GM12878 (cell line): ENCODE data around the gene SFT2D2. TPM values are rescaled to one million over a fixed set of nuclear protein-coding genes. Genes with fewer than 3 reads are reported as not detected.

ENCODE experiments used
- ATAC-seq: fragments of 200-7000 bp; cut with Tn5 transposase; 3 replicates; pipeline ENCODE4 v1.9.1; 2020; ENCODE audit warnings: mild to moderate bottlenecking, moderate library complexity
- BruUV-seq: library from RNA; stranded (reverse); fragments of 400-500 nt; replicated peaks from 2 replicates; lab custom pipeline; 2021; lab: Mats Ljungman, UMichigan
- CTCF ChIA-PET: fragments of 300-600 bp; sonication (Branson Sonifier 250); formaldehyde crosslinking; extraction: SDS; loops from one replicate; lab custom pipeline; 2021; ENCODE audit warnings: inconsistent platforms; lab: Yijun Ruan, JAX
- POLR2A ChIA-PET: fragments of 350-600 bp; formaldehyde crosslinking; extraction: SDS; loops from one replicate; lab custom pipeline; 2021; ENCODE audit warnings: inconsistent platforms; lab: Charles Lee
- RAD21 ChIA-PET: fragments of 300-600 bp; sonication (Branson Sonifier 250); formaldehyde crosslinking; loops from one replicate; lab custom pipeline; 2023; ENCODE audit warnings: antibody characterized with exemption; ENCODE audit not compliant: unreplicated experiment; lab: Charles Lee
- SMC1A ChIA-PET: fragments of 300-600 bp; sonication (Branson Sonifier 250); formaldehyde crosslinking; loops from one replicate; lab custom pipeline; 2023; ENCODE audit not compliant: unreplicated experiment, uncharacterized antibody; lab: Charles Lee
- DNase-seq: peaks from one replicate; pipeline ENCODE4 v3.0.0-alpha.2; 2011; ENCODE audit warnings: low read depth, low spot score
- FAIRE-seq: peaks from 3 replicates; lab custom pipeline; 2011; peaks lifted over from hg19 to GRCh38; lab: Jason Lieb, UNC
- H2AFZ ChIP-seq: 2 replicates; pipeline ENCODE4 v1.6.0; 2011; ENCODE audit warnings: low read depth, low read length, control low read depth; ENCODE audit not compliant: control insufficient read depth
- H3K27ac ChIP-seq: 2 replicates; pipeline ENCODE4 v1.5.1; 2011; ENCODE audit warnings: control low read depth; ENCODE audit not compliant: control insufficient read depth, insufficient read depth
- H3K27me3 ChIP-seq, 2 experiments: replicated peaks in 1 of 2; 2 replicates each; pipeline versions ENCODE4 v1.6.0 to v1.6.1; 2011; ENCODE audit warnings: low read length in 1 of 2; ENCODE audit not compliant: control insufficient read depth in 2 of 2, insufficient read depth in 2 of 2
- H3K36me3 ChIP-seq, 2 experiments: 2 replicates each; pipeline ENCODE4 v1.5.1; 2011; ENCODE audit warnings: low read length in 1 of 2; ENCODE audit not compliant: control insufficient read depth in 2 of 2, insufficient read depth in 2 of 2
- H3K4me1 ChIP-seq: 2 replicates; pipeline ENCODE4 v1.6.1; 2011; ENCODE audit warnings: mild to moderate bottlenecking, low read length, moderate library complexity, mixed read lengths; ENCODE audit not compliant: control insufficient read depth, insufficient read depth
- H3K4me2 ChIP-seq: 2 replicates; pipeline ENCODE4 v1.6.0; 2011; ENCODE audit warnings: control low read depth; ENCODE audit not compliant: control insufficient read depth, insufficient read depth
- H3K4me3 ChIP-seq: fragments of 200-600 bp; sonication (generic); 2 replicates; pipeline ENCODE4 v1.5.1; 2016
- H3K79me2 ChIP-seq: 2 replicates; pipeline ENCODE4 v1.6.0; 2011; ENCODE audit warnings: low read length; ENCODE audit not compliant: control insufficient read depth, insufficient read depth
- H3K9ac ChIP-seq: 2 replicates; pipeline ENCODE4 v1.8.0; 2011; ENCODE audit warnings: low read length, control low read depth, mixed read lengths; ENCODE audit not compliant: control insufficient read depth, insufficient read depth
- H3K9me3 ChIP-seq: replicated peaks from 3 replicates; pipeline ENCODE4 v1.5.1; 2011; ENCODE audit warnings: mild to moderate bottlenecking, low read length; ENCODE audit not compliant: control insufficient read depth, insufficient read depth
- H4K20me1 ChIP-seq: 2 replicates; pipeline ENCODE4 v1.6.0; 2011; ENCODE audit not compliant: control insufficient read depth, insufficient read depth
- EED ChIP-seq: sonication (generic); IDR thresholded peaks from 2 replicates; pipeline ENCODE4 v1.6.1; 2016; ENCODE audit warnings: antibody characterized with exemption, low read depth
- EP300 ChIP-seq, 2 experiments: fragments of 150-350 bp in 1 of 2; IDR thresholded peaks; 2 replicates each; pipeline ENCODE4 v1.6.1; 2011 to 2012; ENCODE audit warnings: low read depth in 2 of 2, low read length in 2 of 2, borderline replicate concordance in 1 of 2, improper control_type of control experiment in 1 of 2, inconsistent platforms in 1 of 2; ENCODE audit not compliant: control insufficient read depth in 1 of 2
- FOS ChIP-seq: IDR thresholded peaks from 3 replicates; pipeline ENCODE4 v1.6.1; 2011; ENCODE audit warnings: borderline replicate concordance; ENCODE audit not compliant: insufficient read length; ENCODE audit errors: extremely low read depth
- HDAC2 ChIP-seq: fragments of 200-600 bp; sonication (generic); IDR thresholded peaks from 2 replicates; pipeline ENCODE4 v1.6.1; 2017
- IRF4 ChIP-seq: IDR thresholded peaks from 2 replicates; pipeline ENCODE4 v1.6.1; 2011; ENCODE audit warnings: low read depth, low read length
- NBN ChIP-seq: fragments of 450-650 bp; IDR thresholded peaks from 2 replicates; pipeline ENCODE4 v1.6.1; 2016
- NFYB ChIP-seq: IDR thresholded peaks from 2 replicates; pipeline ENCODE4 v1.6.1; 2011; ENCODE audit warnings: low read depth, mild to moderate bottlenecking, low read length, improper control_type of control experiment, moderate library complexity; ENCODE audit not compliant: insufficient read depth
- NRF1 ChIP-seq: conservative IDR thresholded peaks from 2 replicates; pipeline ENCODE4 v1.6.1; 2011; ENCODE audit warnings: mild to moderate bottlenecking, low read depth, low read length, improper control_type of control experiment
- POLR2AphosphoS2 ChIP-seq: IDR thresholded peaks from 2 replicates; pipeline ENCODE4 v1.6.1; 2011; ENCODE audit warnings: low read depth, mild to moderate bottlenecking, low read length, improper control_type of control experiment, moderate library complexity
- POLR2AphosphoS5 ChIP-seq: IDR thresholded peaks from 2 replicates; pipeline ENCODE4 v1.6.1; 2011; ENCODE audit warnings: mild to moderate bottlenecking, low read length, inconsistent platforms
- RAD21 ChIP-seq: IDR thresholded peaks from 2 replicates; pipeline ENCODE4 v1.6.1; 2011; ENCODE audit warnings: mild to moderate bottlenecking, low read depth, low read length, moderate library complexity; ENCODE audit not compliant: insufficient read depth
- RAD51 ChIP-seq: fragments of 450-650 bp; IDR thresholded peaks from 2 replicates; pipeline ENCODE4 v1.6.1; 2016; ENCODE audit warnings: moderate library complexity, mild to moderate bottlenecking, inconsistent platforms
- RFX5 ChIP-seq: IDR thresholded peaks from 2 replicates; pipeline ENCODE4 v1.6.1; 2011; ENCODE audit warnings: low read depth, low read length, improper control_type of control experiment
- SMC3 ChIP-seq: IDR thresholded peaks from 2 replicates; pipeline ENCODE4 v1.6.1; 2011; ENCODE audit warnings: low read length, improper control_type of control experiment, borderline replicate concordance
- ZZZ3 ChIP-seq: IDR thresholded peaks from 2 replicates; pipeline ENCODE4 v1.6.1; 2011; ENCODE audit warnings: low read depth; ENCODE audit not compliant: control insufficient read depth, insufficient read length
- WGBS: methylation state at CpG from one replicate; pipeline ENCODE4 v1.1.6; 2016; ENCODE audit warnings: low lambda C conversion rate; ENCODE audit not compliant: insufficient replicate concordance, insufficient coverage; ENCODE audit errors: missing lambda C conversion rate; 5-methylcytosine and 5-hydroxymethylcytosine counted together
- in situ Hi-C: fragments of 300-500 bp; cut with MboI; formaldehyde crosslinking; loops from 9 replicates; pipeline ENCODE4 v1.14.3; 2018; ENCODE audit warnings: mixed read lengths
- intact Hi-C: fragments of 100-400 bp; cut with micrococcal nuclease; formaldehyde crosslinking; loops from one replicate; pipeline ENCODE4 v1.14.2; 2022; ENCODE audit not compliant: unreplicated experiment
- polyA plus RNA-seq, 11 experiments: library from polyadenylated mRNA; depleted of rRNA in 4 of 11; unstranded in 6 of 11; stranded (reverse) in 5 of 11; fragments of >200 nt; fragmentation: Nextera tagmentation in 4 of 11; fragmentation: Illumina TruSeq in 1 of 11; extraction: Ambion mirVana in 4 of 11; extraction: Trizol in 1 of 11; gene quantifications; 1 replicate in 1 of 11; 2 replicates in 10 of 11; pipeline versions ENCODE4 v1.2.1 to v1.2.3, GENCODE V29; 2011 to 2016; ENCODE audit warnings: inconsistent platforms in 2 of 11, missing spikeins in 2 of 11, low read depth in 1 of 11
- total RNA-seq, 4 experiments: library from RNA; depleted of rRNA in 3 of 4; stranded (reverse); fragments of >200 nt in 3 of 4; fragmentation: Illumina TruSeq in 1 of 4; extraction: Trizol in 1 of 4; gene quantifications; 2 replicates each; pipeline versions ENCODE4 v1.2.1 to v1.2.3, GENCODE V29; 2013 to 2021
- TF ChIP-seq, protein P1 (sequence below): fragments of 450-650 bp; IDR thresholded peaks from 2 replicates; pipeline ENCODE4 v1.6.1; 2017; ENCODE audit warnings: low read depth, mild to moderate bottlenecking, moderate library complexity
- TF ChIP-seq, protein P2 (sequence below): fragments of 450-650 bp; IDR thresholded peaks from 2 replicates; pipeline ENCODE4 v1.6.1; 2017; ENCODE audit warnings: antibody characterized with exemption, mild to moderate bottlenecking, moderate library complexity

The SFT2D2 gene
- total and polyA plus RNA-seq, 10 of the 15 experiments (the other 5 are each of a cell fraction or from before 2014, with no cell fraction given), result 5.6 to 49.6 (median 24.9) TPM

DNA sequence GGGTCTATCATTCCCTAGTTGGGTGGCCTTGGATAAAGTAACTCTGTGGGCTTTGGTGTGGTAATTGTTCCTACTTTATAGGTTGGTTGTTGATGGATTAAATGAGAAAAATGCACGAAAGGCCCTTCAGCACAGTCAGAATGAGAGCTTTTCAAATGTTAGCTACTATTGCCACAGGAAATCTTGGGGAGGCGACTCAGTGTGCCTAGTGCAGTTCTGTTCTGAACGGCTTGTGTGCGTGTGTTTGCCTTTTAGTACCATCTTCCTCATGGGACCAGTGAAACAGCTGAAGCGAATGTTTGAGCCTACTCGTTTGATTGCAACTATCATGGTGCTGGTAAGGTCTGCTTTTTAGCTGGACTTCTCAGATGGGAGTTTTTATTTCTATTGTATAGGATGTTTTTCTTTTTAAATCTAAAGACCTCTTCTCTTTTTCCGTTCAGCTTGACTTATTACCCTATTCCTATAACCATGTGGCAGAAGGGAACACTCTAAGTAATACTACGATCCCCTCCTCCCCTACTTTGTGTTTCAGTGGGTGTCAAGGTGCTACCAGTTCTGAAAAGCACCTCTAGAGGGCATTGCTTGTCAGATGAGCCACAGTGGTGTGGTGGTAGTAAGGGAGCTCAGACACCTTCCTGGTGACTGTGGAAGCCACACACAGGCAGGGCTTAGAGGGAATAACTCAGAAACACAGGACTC lies 9.2 kb downstream of the SFT2D2 start:
- FAIRE-seq (peak; percentile 80), DNase-seq (no peak), ATAC-seq (peak; percentile 98)
- Histone ChIP-seq H3K27me3 (no peaks in the 10 kb centered on the region), H3K27ac (no peak overlapping the region), H3K79me2 (peaks cover 29% of the 10 kb centered on the region), H3K9ac (no peak overlapping the region), H3K9me3 (no peaks in the 10 kb centered on the region), H3K4me3 (no peak overlapping the region), H4K20me1 (peaks cover 11% of the 10 kb centered on the region), H3K4me1 (no peaks in the 10 kb centered on the region; the same call in 1 of the 2 replicates), H3K36me3 (peaks cover 24 to 58% of the 10 kb centered on the region in 2 experiments), H3K4me2 (no peak overlapping the region), H2AFZ (no peak overlapping the region)
- CTCF ChIA-PET, result interaction anchor here (0.7 to 3.4 kb wide), 52 partner anchors 9 to 1311 kb away, joined by 3 to 38 read pairs (median 4); partner anchors contain the start of genes SFT2D2 and TBX19
- RAD21 ChIA-PET, result interaction anchor here (0.5 to 2.8 kb wide), 13 partner anchors 9 to 1113 kb away, joined by 3 to 20 read pairs (median 5); partner anchors contain the start of gene SFT2D2
- POLR2A ChIA-PET, result interaction anchor here (0.9 to 1.3 kb wide), 2 partner anchors 9 to 64 kb away, joined by 4 to 8 read pairs; partner anchors contain the start of gene SFT2D2
- SMC1A ChIA-PET, result interaction anchor here (0.6 to 2.8 kb wide), 29 partner anchors 8 to 875 kb away, joined by 3 to 32 read pairs (median 4); partner anchors contain the start of gene SFT2D2
- no TSS peak for BruUV-seq
- intact Hi-C loops, result loop anchor here (1.0 to 5.0 kb wide), 2 partner anchors 87 to 107 kb away; no protein-coding TSS in a partner anchor
- in situ Hi-C loops, result no loop called here
- 40% methylated on average over 8 of the region's 8 CpGs for WGBS
- no peak for TF ChIP-seq FOS
- TF ChIP-seq, protein P1, sequence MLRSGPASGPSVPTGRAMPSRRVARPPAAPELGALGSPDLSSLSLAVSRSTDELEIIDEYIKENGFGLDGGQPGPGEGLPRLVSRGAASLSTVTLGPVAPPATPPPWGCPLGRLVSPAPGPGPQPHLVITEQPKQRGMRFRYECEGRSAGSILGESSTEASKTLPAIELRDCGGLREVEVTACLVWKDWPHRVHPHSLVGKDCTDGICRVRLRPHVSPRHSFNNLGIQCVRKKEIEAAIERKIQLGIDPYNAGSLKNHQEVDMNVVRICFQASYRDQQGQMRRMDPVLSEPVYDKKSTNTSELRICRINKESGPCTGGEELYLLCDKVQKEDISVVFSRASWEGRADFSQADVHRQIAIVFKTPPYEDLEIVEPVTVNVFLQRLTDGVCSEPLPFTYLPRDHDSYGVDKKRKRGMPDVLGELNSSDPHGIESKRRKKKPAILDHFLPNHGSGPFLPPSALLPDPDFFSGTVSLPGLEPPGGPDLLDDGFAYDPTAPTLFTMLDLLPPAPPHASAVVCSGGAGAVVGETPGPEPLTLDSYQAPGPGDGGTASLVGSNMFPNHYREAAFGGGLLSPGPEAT, result no peak
- no peak for TF ChIP-seq NRF1
- TF ChIP-seq SMC3, result peak; percentile 50; the same call in 1 of the 2 replicates
- no peak for TF ChIP-seq RAD51
- no peak for TF ChIP-seq NBN
- TF ChIP-seq HDAC2, result no peak
- peak; percentile 69 for TF ChIP-seq RAD21
- peak; percentile 54; the same call in 1 of the 2 replicates for TF ChIP-seq POLR2AphosphoS5
- TF ChIP-seq ZZZ3, result no peak
- TF ChIP-seq IRF4, result 0 out of 2 replicates have a peak, but pooled peaks have one; percentile 38
- TF ChIP-seq EP300 (IDR thresholded peaks at IDR 0.05; ENCODE audit: borderline replicate concordance in 1 of 2, control insufficient read depth in 1 of 2, low read depth in 2 of 2, low read length in 2 of 2), result no peak
- TF ChIP-seq NFYB, result no peak
- TF ChIP-seq POLR2AphosphoS2, result no peak
- TF ChIP-seq, protein P2, sequence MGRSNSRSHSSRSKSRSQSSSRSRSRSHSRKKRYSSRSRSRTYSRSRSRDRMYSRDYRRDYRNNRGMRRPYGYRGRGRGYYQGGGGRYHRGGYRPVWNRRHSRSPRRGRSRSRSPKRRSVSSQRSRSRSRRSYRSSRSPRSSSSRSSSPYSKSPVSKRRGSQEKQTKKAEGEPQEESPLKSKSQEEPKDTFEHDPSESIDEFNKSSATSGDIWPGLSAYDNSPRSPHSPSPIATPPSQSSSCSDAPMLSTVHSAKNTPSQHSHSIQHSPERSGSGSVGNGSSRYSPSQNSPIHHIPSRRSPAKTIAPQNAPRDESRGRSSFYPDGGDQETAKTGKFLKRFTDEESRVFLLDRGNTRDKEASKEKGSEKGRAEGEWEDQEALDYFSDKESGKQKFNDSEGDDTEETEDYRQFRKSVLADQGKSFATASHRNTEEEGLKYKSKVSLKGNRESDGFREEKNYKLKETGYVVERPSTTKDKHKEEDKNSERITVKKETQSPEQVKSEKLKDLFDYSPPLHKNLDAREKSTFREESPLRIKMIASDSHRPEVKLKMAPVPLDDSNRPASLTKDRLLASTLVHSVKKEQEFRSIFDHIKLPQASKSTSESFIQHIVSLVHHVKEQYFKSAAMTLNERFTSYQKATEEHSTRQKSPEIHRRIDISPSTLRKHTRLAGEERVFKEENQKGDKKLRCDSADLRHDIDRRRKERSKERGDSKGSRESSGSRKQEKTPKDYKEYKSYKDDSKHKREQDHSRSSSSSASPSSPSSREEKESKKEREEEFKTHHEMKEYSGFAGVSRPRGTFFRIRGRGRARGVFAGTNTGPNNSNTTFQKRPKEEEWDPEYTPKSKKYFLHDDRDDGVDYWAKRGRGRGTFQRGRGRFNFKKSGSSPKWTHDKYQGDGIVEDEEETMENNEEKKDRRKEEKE, result no peak
- TF ChIP-seq RFX5, result no peak
- no peak for TF ChIP-seq EED
